NB4 (cell line): Measurements from ENCODE around the gene KRTAP10-2.

Source experiments
- DNase-seq: peaks from one replicate; pipeline ENCODE4 v3.0.0; 2010; ENCODE audit warnings: low read depth
- H3K4me3 ChIP-seq: one replicate; pipeline ENCODE4 v1.5.1; 2011; ENCODE audit warnings: mild to moderate bottlenecking, low read depth, low read length, moderate library complexity
- MYC ChIP-seq: IDR thresholded peaks from 2 replicates; pipeline ENCODE4 v1.6.1; 2011; ENCODE audit warnings: low read depth, low read length
- POLR2A ChIP-seq: IDR thresholded peaks from 2 replicates; pipeline ENCODE4 v1.6.1; 2011; ENCODE audit warnings: mild to moderate bottlenecking; ENCODE audit not compliant: insufficient read length; ENCODE audit errors: extremely low read depth
- TF ChIP-seq, protein P1 (sequence below): IDR thresholded peaks from 2 replicates; pipeline ENCODE4 v1.6.1; 2011; ENCODE audit warnings: low read depth, low read length
- TF ChIP-seq, protein P2 (sequence below): IDR thresholded peaks from one replicate; pipeline ENCODE4 v1.5.1; 2012; ENCODE audit warnings: low read depth, low read length

KRTAP10-2 gene

DNA sequence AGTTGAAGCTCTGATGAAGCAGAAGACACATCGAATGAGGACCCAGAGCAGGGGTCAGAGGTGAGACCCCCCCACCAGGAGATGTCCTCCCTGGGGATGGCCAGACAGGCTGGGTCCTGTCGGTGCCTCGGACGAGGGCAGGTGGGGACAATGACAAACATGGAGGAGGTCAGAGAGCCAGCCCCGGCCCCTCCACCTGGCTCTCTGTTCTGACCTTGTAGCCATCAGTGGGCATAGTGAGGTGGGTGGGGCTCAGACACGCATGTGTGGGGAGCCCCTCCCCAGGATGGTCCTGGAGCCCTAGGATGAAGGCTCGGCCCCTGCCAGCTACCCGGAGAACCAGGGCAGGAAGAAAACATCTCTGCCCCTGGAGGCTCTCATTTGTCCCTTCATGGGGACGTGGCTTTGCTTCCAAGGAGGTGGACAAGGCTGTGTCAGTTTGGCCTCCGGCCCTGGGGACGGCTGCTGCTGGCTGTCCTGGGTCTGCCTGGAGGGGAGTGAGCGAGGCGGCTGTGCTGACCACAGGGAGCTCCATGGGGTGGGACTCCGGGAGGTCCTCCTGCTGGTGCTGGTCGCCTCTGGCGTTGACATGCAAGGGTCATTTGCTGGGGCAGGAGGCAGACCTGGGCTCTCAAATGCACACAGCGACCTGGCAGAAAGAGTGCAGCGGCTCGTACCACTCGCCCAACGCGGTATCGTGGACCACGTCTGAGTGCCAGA is 38.4 kb upstream of the KRTAP10-2 start:
- DNase-seq, result no peak
- no peak overlapping the region for H3K4me3 ChIP-seq
- TF ChIP-seq, protein P1, sequence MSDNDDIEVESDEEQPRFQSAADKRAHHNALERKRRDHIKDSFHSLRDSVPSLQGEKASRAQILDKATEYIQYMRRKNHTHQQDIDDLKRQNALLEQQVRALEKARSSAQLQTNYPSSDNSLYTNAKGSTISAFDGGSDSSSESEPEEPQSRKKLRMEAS, result no peak
- TF ChIP-seq MYC, result no peak
- TF ChIP-seq, protein P2, sequence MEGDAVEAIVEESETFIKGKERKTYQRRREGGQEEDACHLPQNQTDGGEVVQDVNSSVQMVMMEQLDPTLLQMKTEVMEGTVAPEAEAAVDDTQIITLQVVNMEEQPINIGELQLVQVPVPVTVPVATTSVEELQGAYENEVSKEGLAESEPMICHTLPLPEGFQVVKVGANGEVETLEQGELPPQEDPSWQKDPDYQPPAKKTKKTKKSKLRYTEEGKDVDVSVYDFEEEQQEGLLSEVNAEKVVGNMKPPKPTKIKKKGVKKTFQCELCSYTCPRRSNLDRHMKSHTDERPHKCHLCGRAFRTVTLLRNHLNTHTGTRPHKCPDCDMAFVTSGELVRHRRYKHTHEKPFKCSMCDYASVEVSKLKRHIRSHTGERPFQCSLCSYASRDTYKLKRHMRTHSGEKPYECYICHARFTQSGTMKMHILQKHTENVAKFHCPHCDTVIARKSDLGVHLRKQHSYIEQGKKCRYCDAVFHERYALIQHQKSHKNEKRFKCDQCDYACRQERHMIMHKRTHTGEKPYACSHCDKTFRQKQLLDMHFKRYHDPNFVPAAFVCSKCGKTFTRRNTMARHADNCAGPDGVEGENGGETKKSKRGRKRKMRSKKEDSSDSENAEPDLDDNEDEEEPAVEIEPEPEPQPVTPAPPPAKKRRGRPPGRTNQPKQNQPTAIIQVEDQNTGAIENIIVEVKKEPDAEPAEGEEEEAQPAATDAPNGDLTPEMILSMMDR, result no peak
- TF ChIP-seq POLR2A, result no peak

DNA sequence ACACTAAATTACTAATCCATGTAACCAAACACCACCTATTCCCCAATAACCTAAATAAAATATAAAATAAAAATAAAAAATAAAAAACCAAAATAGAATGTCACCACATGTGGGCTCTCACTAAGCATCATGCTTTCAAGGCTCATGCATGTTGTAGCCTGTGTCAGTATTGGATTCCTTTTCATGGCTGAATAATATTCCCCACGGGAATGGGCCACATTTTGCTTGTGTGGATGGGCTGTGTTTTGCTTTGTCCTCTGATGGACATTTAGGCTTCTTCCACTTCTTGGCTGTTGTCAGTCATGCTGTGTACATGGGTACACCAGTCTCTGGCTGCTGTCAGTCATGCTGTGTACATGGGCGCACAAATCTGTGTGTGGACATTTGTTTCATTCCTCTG is 37.8 kb upstream of the KRTAP10-2 start:
- no peak for DNase-seq
- TF ChIP-seq, protein P1, result no peak
- H3K4me3 ChIP-seq, result no peak overlapping the region

DNA sequence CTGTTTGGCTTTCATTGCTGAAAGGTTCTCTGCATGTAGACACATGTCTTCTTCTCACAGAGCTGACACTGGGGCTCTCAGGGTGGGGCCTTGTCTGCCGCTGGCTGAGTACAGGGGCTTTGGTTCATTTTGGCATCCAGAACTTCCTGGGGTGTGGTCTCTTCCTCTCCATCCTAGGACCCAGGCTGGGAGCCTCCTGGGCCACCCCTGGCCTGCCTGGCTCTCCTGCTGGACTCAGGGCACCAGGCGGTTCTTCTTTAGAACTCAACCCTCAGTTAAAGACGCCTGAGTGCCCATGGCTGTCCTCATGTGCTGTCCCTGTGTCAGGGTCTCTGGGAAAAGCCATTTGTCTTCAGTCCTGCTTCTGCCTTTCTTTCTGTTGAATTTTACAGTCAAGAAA is 34.6 kb upstream of the KRTAP10-2 start:
- DNase-seq, result no peak
- TF ChIP-seq, protein P2, result no peak
- TF ChIP-seq POLR2A (no peak), MYC (no peak)
- TF ChIP-seq, protein P1, result no peak
- no peak overlapping the region for H3K4me3 ChIP-seq

DNA sequence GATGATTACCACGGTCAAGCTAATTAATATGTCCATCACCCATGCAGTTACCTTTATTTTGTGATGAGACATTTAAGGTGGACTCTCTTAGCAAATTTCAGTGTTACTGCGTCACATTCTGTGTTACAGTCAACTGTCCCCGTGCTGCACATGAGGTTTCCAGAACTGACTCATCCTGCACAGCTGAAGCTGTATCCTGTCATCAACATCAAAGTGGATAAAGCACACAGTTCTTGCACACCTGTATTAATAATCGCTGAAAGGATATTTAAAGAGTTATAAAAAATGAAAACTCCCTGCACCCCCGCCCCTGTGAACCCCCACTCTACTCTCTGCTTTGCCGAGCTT is 32.5 kb upstream of the KRTAP10-2 start:
- DNase-seq, result no peak
- H3K4me3 ChIP-seq, result no peak overlapping the region
- TF ChIP-seq, protein P1, result no peak
- TF ChIP-seq POLR2A (no peak), MYC (no peak)
- TF ChIP-seq, protein P2, result no peak

- no peak for TF ChIP-seq MYC
- TF ChIP-seq, protein P1, result no peak
- TF ChIP-seq, protein P2, result no peak
- TF ChIP-seq POLR2A, result no peak
- no peak overlapping the region for H3K4me3 ChIP-seq
- no peak for DNase-seq
Measured at GRCh38 chr21:44583089-44583799, 31.9 kb upstream of the KRTAP10-2 start.

- H3K4me3 ChIP-seq, result no peak overlapping the region
- TF ChIP-seq, protein P2, result no peak
- TF ChIP-seq, protein P1, result no peak
- no peak for TF ChIP-seq MYC
- no peak for TF ChIP-seq POLR2A
- DNase-seq, result no peak
Measured at GRCh38 chr21:44582055-44582454, 30.8 kb upstream of the KRTAP10-2 start.
